Smooth muscle cell (in vitro differentiated cells): Measurements from ENCODE around the gene LNX2. TPM values are rescaled to one million over a fixed set of nuclear protein-coding genes. Genes with fewer than 3 reads are reported as not detected.

Source experiments
- DNase-seq: peaks from one replicate; lab custom pipeline; 2025; ENCODE audit not compliant: unreplicated experiment; lab: John Stamatoyannopoulos, UW
- H2AFZ ChIP-seq: fragments of 200-600 bp; sonication (generic); 2 replicates; pipeline ENCODE4 v1.6.0; 2016; ENCODE audit warnings: antibody characterized with exemption, low read depth, mild to moderate bottlenecking
- H3F3A ChIP-seq: fragments of 200-600 bp; sonication (generic); 2 replicates; pipeline ENCODE4 v1.6.0; 2017; ENCODE audit warnings: antibody characterized with exemption, low read depth
- H3K27ac ChIP-seq: fragments of 200-600 bp; sonication (generic); 2 replicates; pipeline ENCODE4 v1.5.1; 2016; ENCODE audit warnings: low read depth, mild to moderate bottlenecking
- H3K27me3 ChIP-seq: fragments of 200-600 bp; sonication (generic); 2 replicates; pipeline ENCODE4 v1.6.1; 2016; ENCODE audit warnings: low read depth, mild to moderate bottlenecking
- H3K36me3 ChIP-seq: fragments of 200-600 bp; sonication (generic); 2 replicates; pipeline ENCODE4 v1.5.1; 2016; ENCODE audit warnings: low read depth
- H3K4me1 ChIP-seq: fragments of 200-600 bp; sonication (generic); 2 replicates; pipeline ENCODE4 v1.5.1; 2016; ENCODE audit warnings: low read depth
- H3K4me2 ChIP-seq: fragments of 200-600 bp; sonication (generic); 2 replicates; pipeline ENCODE4 v1.6.0; 2016; ENCODE audit warnings: mild to moderate bottlenecking
- H3K4me3 ChIP-seq: fragments of 200-600 bp; sonication (generic); 2 replicates; pipeline ENCODE4 v1.5.1; 2016; ENCODE audit warnings: mild to moderate bottlenecking
- H3K79me2 ChIP-seq: fragments of 200-600 bp; sonication (generic); 2 replicates; pipeline ENCODE4 v1.6.0; 2016; ENCODE audit warnings: low read depth, mild to moderate bottlenecking
- H3K9ac ChIP-seq: fragments of 200-600 bp; sonication (generic); 2 replicates; pipeline ENCODE4 v1.6.0; 2016; ENCODE audit warnings: low read depth
- H3K9me3 ChIP-seq: fragments of 200-600 bp; sonication (generic); replicated peaks from 2 replicates; pipeline ENCODE4 v1.5.1; 2016; ENCODE audit warnings: low read depth
- H4K20me1 ChIP-seq: fragments of 200-600 bp; sonication (generic); 2 replicates; pipeline ENCODE4 v1.6.0; 2016; ENCODE audit warnings: low read depth
- CTCF ChIP-seq: fragments of 200-600 bp; sonication (generic); IDR thresholded peaks from 2 replicates; pipeline ENCODE4 v1.5.1; 2017; ENCODE audit warnings: borderline replicate concordance, mild to moderate bottlenecking, antibody characterized with exemption; ENCODE audit not compliant: insufficient read depth, poor library complexity, severe bottlenecking
- WGBS: methylation state at CpG from one replicate; pipeline ENCODE4 v1.1.7; 2016; ENCODE audit warnings: low lambda C conversion rate; 5-methylcytosine and 5-hydroxymethylcytosine counted together
- polyA plus RNA-seq: library from polyadenylated mRNA; unstranded; fragments of >200 nt; fragmentation: Nextera tagmentation; extraction: Ambion mirVana; gene quantifications from 2 replicates; pipeline ENCODE4 v1.2.1, GENCODE V29; 2016
- total RNA-seq: library from RNA; depleted of rRNA; stranded (reverse); fragments of >200 nt; gene quantifications from 2 replicates; pipeline ENCODE4 v1.2.3, GENCODE V29; 2014

Gene LNX2
- total and polyA plus RNA-seq, 2 experiments from 2014 or later = 5.5 to 7.3 TPM

GRCh38 chr13:27583645-27584044 lies 36.7 kb downstream of the LNX2 start:
- no peak overlapping the region for H3K4me3 ChIP-seq
- WGBS = 76% methylated on average over 4 of the region's 4 CpGs
- H3K4me1 ChIP-seq = peaks cover 10% of the 10 kb centered on the region
- TF ChIP-seq CTCF = no peak
- no peak overlapping the region for H2AFZ ChIP-seq
- no peaks in the 10 kb centered on the region for H3K27me3 ChIP-seq
- H3K4me2 ChIP-seq = no peak overlapping the region
- no peaks in the 10 kb centered on the region for H3K79me2 ChIP-seq
- no peak for DNase-seq
- H3K9me3 ChIP-seq = no peaks in the 10 kb centered on the region
- H3K27ac ChIP-seq = no peak overlapping the region
- no peak overlapping the region for H3K9ac ChIP-seq
- no peaks in the 10 kb centered on the region for H3F3A ChIP-seq
- no peaks in the 10 kb centered on the region for H3K36me3 ChIP-seq
- peaks cover 24% of the 10 kb centered on the region for H4K20me1 ChIP-seq

GRCh38 chr13:27578121-27579030 lies 42.0 kb downstream of the LNX2 start:
- Histone ChIP-seq H2AFZ (no peak overlapping the region), H3K4me2 (peak overlapping the region; percentile 15), H3K9me3 (no peaks in the 10 kb centered on the region), H4K20me1 (peaks cover 13% of the 10 kb centered on the region), H3K4me3 (no peak overlapping the region), H3K27ac (peak overlapping the region; percentile 39), H3K36me3 (no peaks in the 10 kb centered on the region), H3K4me1 (no peaks in the 10 kb centered on the region), H3K27me3 (no peaks in the 10 kb centered on the region), H3K79me2 (peaks cover 5% of the 10 kb centered on the region), H3K9ac (no peak overlapping the region), H3F3A (no peaks in the 10 kb centered on the region)
- DNase-seq = no peak
- no peak for TF ChIP-seq CTCF
- 89% methylated on average over 6 of the region's 6 CpGs for WGBS

GRCh38 chr13:27574661-27575060 lies 45.7 kb downstream of the LNX2 start:
- H2AFZ ChIP-seq = no peak overlapping the region
- H3F3A ChIP-seq = no peaks in the 10 kb centered on the region
- DNase-seq = no peak
- peaks cover 5% of the 10 kb centered on the region for H3K79me2 ChIP-seq
- H3K4me1 ChIP-seq = no peaks in the 10 kb centered on the region
- TF ChIP-seq CTCF = no peak
- 83% methylated on average over 1 of the region's 1 CpG for WGBS
- no peak overlapping the region for H3K4me2 ChIP-seq
- H4K20me1 ChIP-seq = peaks cover 16% of the 10 kb centered on the region
- H3K27ac ChIP-seq = no peak overlapping the region
- no peak overlapping the region for H3K9ac ChIP-seq
- no peaks in the 10 kb centered on the region for H3K27me3 ChIP-seq
- H3K9me3 ChIP-seq = no peaks in the 10 kb centered on the region
- H3K4me3 ChIP-seq = no peak overlapping the region
- H3K36me3 ChIP-seq = no peaks in the 10 kb centered on the region
